Prostate gland (tissue), 2 donors: ENCODE results near the gene SPG11.

Experiments used
- POLR2A ChIP-seq: fragments of 450-650 bp; IDR thresholded peaks from one replicate; pipeline ENCODE4 v1.6.1; 2016; ENCODE audit warnings: antibody characterized with exemption, mild to moderate bottlenecking
- TF ChIP-seq, protein P1 (sequence below), 4 experiments: fragments of 200-600 bp in 2 of 4; fragments of 450-650 bp in 2 of 4; sonication (generic) in 2 of 4; IDR thresholded peaks; 1 replicate in 3 of 4; 2 replicates in 1 of 4; pipeline ENCODE4 v1.5.1; 2016 to 2019; ENCODE audit warnings: antibody characterized with exemption in 4 of 4, mild to moderate bottlenecking in 2 of 4, moderate library complexity in 2 of 4

DNA sequence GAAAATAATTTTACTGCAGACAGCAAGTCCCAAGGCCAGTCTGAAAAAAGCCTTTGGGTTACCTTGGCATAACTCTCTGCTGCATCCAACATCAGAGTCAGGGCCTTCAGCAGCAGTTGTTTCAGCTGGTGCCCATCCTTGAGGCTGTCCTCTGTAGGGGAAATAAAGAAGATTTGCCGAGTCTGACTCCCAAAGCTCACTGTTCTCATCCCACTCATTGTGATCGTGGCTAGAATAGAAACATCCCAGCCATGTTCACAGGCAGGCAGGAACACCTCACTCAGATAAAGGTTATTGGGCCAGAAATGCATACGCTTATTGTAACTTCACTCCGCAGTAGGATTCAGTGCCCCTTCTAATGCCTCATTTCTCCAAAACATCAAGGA, 97.3 kb downstream of the SPG11 start:
- TF ChIP-seq POLR2A = no peak
- TF ChIP-seq, protein P1, sequence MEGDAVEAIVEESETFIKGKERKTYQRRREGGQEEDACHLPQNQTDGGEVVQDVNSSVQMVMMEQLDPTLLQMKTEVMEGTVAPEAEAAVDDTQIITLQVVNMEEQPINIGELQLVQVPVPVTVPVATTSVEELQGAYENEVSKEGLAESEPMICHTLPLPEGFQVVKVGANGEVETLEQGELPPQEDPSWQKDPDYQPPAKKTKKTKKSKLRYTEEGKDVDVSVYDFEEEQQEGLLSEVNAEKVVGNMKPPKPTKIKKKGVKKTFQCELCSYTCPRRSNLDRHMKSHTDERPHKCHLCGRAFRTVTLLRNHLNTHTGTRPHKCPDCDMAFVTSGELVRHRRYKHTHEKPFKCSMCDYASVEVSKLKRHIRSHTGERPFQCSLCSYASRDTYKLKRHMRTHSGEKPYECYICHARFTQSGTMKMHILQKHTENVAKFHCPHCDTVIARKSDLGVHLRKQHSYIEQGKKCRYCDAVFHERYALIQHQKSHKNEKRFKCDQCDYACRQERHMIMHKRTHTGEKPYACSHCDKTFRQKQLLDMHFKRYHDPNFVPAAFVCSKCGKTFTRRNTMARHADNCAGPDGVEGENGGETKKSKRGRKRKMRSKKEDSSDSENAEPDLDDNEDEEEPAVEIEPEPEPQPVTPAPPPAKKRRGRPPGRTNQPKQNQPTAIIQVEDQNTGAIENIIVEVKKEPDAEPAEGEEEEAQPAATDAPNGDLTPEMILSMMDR (IDR thresholded peaks at IDR 0.05) = no peak
